Karpas-422 (cell line): Measurements from ENCODE around the gene UCK2. TPM values are rescaled to one million over a fixed set of nuclear protein-coding genes. Genes with fewer than 3 reads are reported as not detected.

Experiments
- DNase-seq: peaks from one replicate; pipeline ENCODE4 v3.0.0-alpha.2; 2015
- H2AFZ ChIP-seq: fragments of 200-600 bp; sonication (generic); 2 replicates; pipeline ENCODE4 v1.6.1; 2014; ENCODE audit warnings: antibody characterized with exemption, low read length, mixed read lengths
- H3K27ac ChIP-seq: fragments of 200-600 bp; sonication (generic); 2 replicates; pipeline ENCODE4 v1.5.1; 2014; ENCODE audit warnings: mild to moderate bottlenecking, low read length, moderate library complexity
- H3K27me3 ChIP-seq: fragments of 200-600 bp; sonication (generic); 2 replicates; pipeline ENCODE4 v1.6.1; 2014; ENCODE audit warnings: low read length, mixed read lengths
- H3K36me3 ChIP-seq: fragments of 200-600 bp; sonication (generic); 2 replicates; pipeline ENCODE4 v1.6.1; 2014; ENCODE audit warnings: low read length, mixed read lengths; ENCODE audit not compliant: insufficient read depth
- H3K4me1 ChIP-seq: fragments of 200-600 bp; sonication (generic); 2 replicates; pipeline ENCODE4 v1.6.1; 2014; ENCODE audit warnings: mild to moderate bottlenecking, low read length, mixed read lengths
- H3K4me2 ChIP-seq: fragments of 200-600 bp; sonication (generic); 2 replicates; pipeline ENCODE4 v1.6.1; 2014; ENCODE audit warnings: low read length, low read depth, mild to moderate bottlenecking; ENCODE audit not compliant: poor library complexity, severe bottlenecking
- H3K4me3 ChIP-seq: fragments of 200-600 bp; sonication (generic); 2 replicates; pipeline ENCODE4 v1.5.1; 2014; ENCODE audit warnings: mild to moderate bottlenecking, antibody characterized with exemption, low read length, mixed read lengths
- H3K79me2 ChIP-seq: fragments of 200-600 bp; sonication (generic); 2 replicates; pipeline ENCODE4 v1.6.1; 2014; ENCODE audit warnings: mild to moderate bottlenecking, low read length, mixed read lengths
- H3K9ac ChIP-seq: fragments of 200-600 bp; sonication (generic); 2 replicates; pipeline ENCODE4 v1.6.0; 2014; ENCODE audit warnings: low read length
- H3K9me2 ChIP-seq: fragments of 200-600 bp; sonication (generic), shearing (Covaris generic); replicated peaks from 2 replicates; pipeline ENCODE4 v1.6.0; 2014; ENCODE audit warnings: mild to moderate bottlenecking, low read length, moderate library complexity; ENCODE audit not compliant: insufficient read depth
- H3K9me3 ChIP-seq: fragments of 300-700, 200-600 bp; sonication (generic); 2 replicates; pipeline ENCODE4 v1.6.1; 2014; ENCODE audit warnings: low read length, mixed read lengths
- H4K20me1 ChIP-seq: fragments of 200-600 bp; sonication (generic); 2 replicates; pipeline ENCODE4 v1.6.1; 2014; ENCODE audit warnings: mild to moderate bottlenecking, antibody characterized with exemption, low read length, low read depth; ENCODE audit not compliant: insufficient read depth
- total RNA-seq: library from RNA; depleted of rRNA; stranded (reverse); fragments of >200 nt; shearing (Covaris generic); gene quantifications from 2 replicates; pipeline ENCODE4 v1.2.3, GENCODE V29; 2014; ENCODE audit warnings: low replicate concordance

Gene UCK2
- total RNA-seq, 1 experiment from 2014 or later: 67.9 TPM

DNA sequence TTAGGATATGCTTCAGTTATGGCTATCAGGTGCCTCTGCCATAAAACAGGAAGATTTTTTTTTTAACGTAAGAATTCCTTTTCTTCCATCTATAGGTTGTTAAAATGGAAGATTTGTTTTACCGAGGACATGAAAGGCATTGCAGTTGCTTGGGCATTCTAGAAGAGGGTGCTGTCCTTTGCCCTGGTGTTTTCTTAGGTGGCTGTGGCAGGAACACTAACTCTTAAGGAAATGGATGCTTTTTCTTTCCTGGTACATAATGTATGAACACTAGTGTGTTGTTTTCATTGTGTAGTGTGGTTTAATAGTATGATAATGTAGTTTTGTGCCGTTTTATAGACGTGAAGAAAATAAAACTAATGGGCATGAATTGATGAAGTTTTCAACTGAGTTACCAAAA lies 47.2 kb downstream of the UCK2 start:
- no peak overlapping the region for H3K4me3 ChIP-seq
- no peak overlapping the region for H2AFZ ChIP-seq
- peaks cover 13% of the 10 kb centered on the region for H3K4me1 ChIP-seq
- H3K27ac ChIP-seq: no peak overlapping the region
- H3K4me2 ChIP-seq: no peak overlapping the region
- no peaks in the 10 kb centered on the region for H3K9me2 ChIP-seq
- H3K27me3 ChIP-seq: no peaks in the 10 kb centered on the region
- H3K79me2 ChIP-seq: peaks cover 100% of the 10 kb centered on the region
- 0 out of 2 replicates have a peak, but pooled peaks cover 5% of the 10 kb centered on the region for H4K20me1 ChIP-seq
- peaks cover 9% of the 10 kb centered on the region; the same call in 1 of the 2 replicates for H3K9me3 ChIP-seq
- no peak for DNase-seq
- H3K9ac ChIP-seq: no peak overlapping the region
- peaks cover 28% of the 10 kb centered on the region; the same call in 1 of the 2 replicates for H3K36me3 ChIP-seq

DNA sequence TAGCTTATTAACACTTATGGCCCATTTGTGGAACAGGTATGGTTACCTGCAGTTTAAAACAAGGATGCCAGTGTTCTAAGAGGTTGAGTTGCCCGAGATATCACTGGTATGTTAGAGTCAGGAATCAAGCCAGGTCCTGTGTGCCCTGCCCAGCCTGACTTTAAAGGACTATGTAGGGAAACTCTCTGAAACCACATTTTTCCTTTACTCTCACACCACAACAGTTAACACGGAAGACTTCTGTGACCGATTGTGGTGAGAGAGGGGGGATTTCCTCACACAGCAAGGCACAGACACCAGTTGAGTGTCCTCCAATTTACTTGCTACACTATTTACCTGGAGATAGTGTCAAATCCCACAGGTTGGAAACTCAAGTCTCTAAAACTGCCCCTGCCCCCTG lies 47.8 kb downstream of the UCK2 start:
- peaks cover 100% of the 10 kb centered on the region for H3K79me2 ChIP-seq
- no peak overlapping the region for H3K9ac ChIP-seq
- H4K20me1 ChIP-seq: 0 out of 2 replicates have a peak, but pooled peaks cover 10% of the 10 kb centered on the region
- peaks cover 9% of the 10 kb centered on the region; the same call in 1 of the 2 replicates for H3K9me3 ChIP-seq
- H2AFZ ChIP-seq: no peak overlapping the region
- no peaks in the 10 kb centered on the region for H3K27me3 ChIP-seq
- no peak for DNase-seq
- no peak overlapping the region for H3K27ac ChIP-seq
- no peaks in the 10 kb centered on the region for H3K9me2 ChIP-seq
- peaks cover 28% of the 10 kb centered on the region; the same call in 1 of the 2 replicates for H3K36me3 ChIP-seq
- peaks cover 13% of the 10 kb centered on the region for H3K4me1 ChIP-seq
- H3K4me2 ChIP-seq: no peak overlapping the region
- no peak overlapping the region for H3K4me3 ChIP-seq

DNA sequence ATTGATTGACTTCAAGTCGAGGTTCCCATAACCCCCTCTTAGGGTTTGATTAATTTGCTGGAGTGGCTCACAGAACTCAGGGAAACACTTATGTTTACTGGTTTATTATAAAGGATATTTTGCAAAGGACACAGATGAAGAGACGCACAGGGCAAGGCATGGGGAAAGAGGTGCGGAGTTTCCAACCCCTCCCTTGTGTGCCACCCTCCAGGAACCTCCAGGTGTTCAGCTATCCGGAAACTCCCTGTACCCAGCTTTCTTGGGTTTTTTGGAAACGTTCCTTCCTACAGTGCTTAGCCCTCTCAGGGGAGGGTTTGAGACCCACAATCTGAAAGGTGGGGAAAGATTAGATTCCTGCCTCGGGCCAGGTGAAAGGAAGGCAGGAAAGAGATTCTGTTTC lies 48.2 kb downstream of the UCK2 start:
- H3K4me2 ChIP-seq: no peak overlapping the region
- H3K9me2 ChIP-seq: no peaks in the 10 kb centered on the region
- peaks cover 28% of the 10 kb centered on the region; the same call in 1 of the 2 replicates for H3K36me3 ChIP-seq
- H3K27ac ChIP-seq: no peak overlapping the region
- peaks cover 100% of the 10 kb centered on the region for H3K79me2 ChIP-seq
- H3K9ac ChIP-seq: no peak overlapping the region
- peaks cover 13% of the 10 kb centered on the region for H3K4me1 ChIP-seq
- H3K27me3 ChIP-seq: no peaks in the 10 kb centered on the region
- 0 out of 2 replicates have a peak, but pooled peaks cover 11% of the 10 kb centered on the region for H4K20me1 ChIP-seq
- no peak overlapping the region for H2AFZ ChIP-seq
- no peak for DNase-seq
- peaks cover 9% of the 10 kb centered on the region; the same call in 1 of the 2 replicates for H3K9me3 ChIP-seq
- no peak overlapping the region for H3K4me3 ChIP-seq

DNA sequence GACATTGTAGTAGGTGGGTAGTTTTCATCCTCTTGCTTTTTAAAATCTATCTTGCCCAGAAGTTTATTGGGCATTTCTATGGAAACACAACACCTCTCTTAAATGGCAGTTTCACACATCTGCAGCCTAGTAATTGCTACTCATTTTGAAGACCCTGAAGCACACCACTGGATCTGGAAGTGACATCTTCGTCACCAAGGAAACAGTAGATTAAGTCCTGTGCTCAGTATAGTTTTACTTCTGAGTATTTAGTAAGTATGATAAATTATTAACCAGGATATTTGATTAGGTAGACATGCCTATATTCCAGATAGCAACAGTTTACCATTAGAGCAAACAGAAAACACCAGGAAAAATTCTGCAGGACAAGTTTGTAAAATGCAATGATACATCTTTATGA lies 48.7 kb downstream of the UCK2 start:
- H3K9ac ChIP-seq: no peak overlapping the region
- H3K79me2 ChIP-seq: peaks cover 100% of the 10 kb centered on the region

DNA sequence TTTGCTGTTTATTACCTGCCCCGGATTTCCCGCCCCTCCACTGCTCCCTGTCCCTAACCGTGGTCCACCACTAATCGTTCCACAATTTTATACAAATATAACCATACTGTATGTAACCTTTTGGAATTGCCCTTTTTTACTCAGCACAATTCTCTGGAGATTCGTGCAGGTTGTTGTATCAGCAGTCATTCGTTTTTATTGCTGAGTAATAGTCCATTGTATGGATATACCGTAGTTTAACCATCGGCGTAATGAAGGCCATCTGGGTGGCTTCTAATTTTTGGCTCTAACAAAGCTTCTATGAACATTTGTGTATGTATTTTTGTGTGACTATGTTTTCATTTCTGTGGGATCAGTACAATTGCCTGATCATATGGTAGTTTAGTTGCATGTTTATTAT lies 50.0 kb downstream of the UCK2 start:
- H3K4me3 ChIP-seq: no peak overlapping the region
- peaks cover 100% of the 10 kb centered on the region for H3K79me2 ChIP-seq
- no peak overlapping the region for H3K4me2 ChIP-seq
- H3K36me3 ChIP-seq: peaks cover 24% of the 10 kb centered on the region; the same call in 1 of the 2 replicates
- H3K9ac ChIP-seq: no peak overlapping the region
- peaks cover 8% of the 10 kb centered on the region for H3K4me1 ChIP-seq
- no peak overlapping the region for H2AFZ ChIP-seq
- DNase-seq: no peak
- H4K20me1 ChIP-seq: peaks cover 15% of the 10 kb centered on the region; the same call in 1 of the 2 replicates
- no peaks in the 10 kb centered on the region for H3K27me3 ChIP-seq
- no peak overlapping the region for H3K27ac ChIP-seq
- H3K9me2 ChIP-seq: no peaks in the 10 kb centered on the region
- H3K9me3 ChIP-seq: peaks cover 9% of the 10 kb centered on the region; the same call in 1 of the 2 replicates

More for the DNA sequence above, 48.7 kb downstream of the UCK2 start:
- H2AFZ ChIP-seq: no peak overlapping the region
- H3K36me3 ChIP-seq: peaks cover 27% of the 10 kb centered on the region; the same call in 1 of the 2 replicates
- H3K4me1 ChIP-seq: peaks cover 11% of the 10 kb centered on the region
- no peaks in the 10 kb centered on the region for H3K9me2 ChIP-seq
- DNase-seq: no peak
- H3K27me3 ChIP-seq: no peaks in the 10 kb centered on the region
- no peak overlapping the region for H3K27ac ChIP-seq
- no peak overlapping the region for H3K4me3 ChIP-seq
- H3K4me2 ChIP-seq: no peak overlapping the region
- H4K20me1 ChIP-seq: 0 out of 2 replicates have a peak, but pooled peaks cover 11% of the 10 kb centered on the region
- peaks cover 9% of the 10 kb centered on the region; the same call in 1 of the 2 replicates for H3K9me3 ChIP-seq

DNA sequence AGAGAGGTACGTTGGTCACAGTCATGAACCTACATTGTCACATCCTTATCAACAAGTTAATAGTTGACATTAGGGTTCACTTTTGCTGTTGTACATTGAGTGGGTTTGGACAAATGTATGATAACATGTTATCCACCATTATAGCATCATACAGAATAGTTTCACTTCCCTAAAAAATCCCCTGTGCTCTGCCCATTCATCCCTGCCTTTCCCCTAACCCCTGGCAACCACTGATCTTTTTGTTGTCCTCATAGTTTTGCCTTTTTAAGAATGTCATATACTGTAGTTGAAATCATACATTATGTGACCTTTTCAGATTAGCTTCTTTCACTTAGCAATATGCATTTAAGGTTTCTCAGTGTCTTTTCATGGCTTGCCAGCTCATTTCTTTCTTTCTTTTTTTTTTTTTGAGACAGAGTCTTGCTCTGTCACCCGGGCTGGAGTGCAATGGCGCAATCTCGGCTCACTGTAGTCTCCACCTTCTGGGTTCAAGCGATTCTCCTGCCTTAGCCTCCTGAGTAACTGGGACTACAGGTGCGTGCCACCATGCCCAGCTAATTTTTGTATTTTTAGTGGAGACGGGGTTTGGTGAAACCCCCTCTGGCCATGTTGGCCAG lies 50.6 kb downstream of the UCK2 start:
- H3K4me3 ChIP-seq: no peak overlapping the region
- H3K9me2 ChIP-seq: no peaks in the 10 kb centered on the region
- peaks cover 24% of the 10 kb centered on the region; the same call in 1 of the 2 replicates for H3K36me3 ChIP-seq
- no peak overlapping the region for H2AFZ ChIP-seq
- no peaks in the 10 kb centered on the region for H3K27me3 ChIP-seq
- H3K9me3 ChIP-seq: peaks cover 9% of the 10 kb centered on the region; the same call in 1 of the 2 replicates
- peaks cover 9% of the 10 kb centered on the region for H3K4me1 ChIP-seq
- no peak overlapping the region for H3K4me2 ChIP-seq
- H3K27ac ChIP-seq: no peak overlapping the region
- peak; percentile 63 for DNase-seq
- H4K20me1 ChIP-seq: peaks cover 15% of the 10 kb centered on the region; the same call in 1 of the 2 replicates
- no peak overlapping the region for H3K9ac ChIP-seq
- peaks cover 100% of the 10 kb centered on the region for H3K79me2 ChIP-seq

DNA sequence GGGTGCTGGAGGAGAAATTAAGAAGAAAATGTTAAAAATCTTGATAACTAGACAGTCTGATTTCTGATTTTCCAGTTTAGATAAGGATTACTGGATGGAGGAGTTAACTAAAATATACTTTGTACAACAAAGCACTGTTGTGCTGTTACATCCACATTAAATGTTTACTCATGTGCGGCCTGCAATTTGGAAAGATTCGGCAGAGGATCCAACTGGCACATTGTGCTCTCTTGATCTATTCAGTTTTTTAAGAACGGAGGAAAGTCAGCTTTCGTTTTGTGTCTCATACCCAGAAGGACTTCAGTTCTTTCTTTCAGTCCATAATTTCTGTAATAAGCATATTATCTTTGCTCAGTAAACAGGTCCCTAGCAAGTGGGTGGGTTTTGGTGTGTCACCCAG lies 52.5 kb downstream of the UCK2 start:
- Histone ChIP-seq H3K79me2 (peaks cover 100% of the 10 kb centered on the region), H3K27ac (no peak overlapping the region), H2AFZ (no peak overlapping the region), H4K20me1 (peaks cover 20% of the 10 kb centered on the region; the same call in 1 of the 2 replicates), H3K4me1 (peaks cover 28% of the 10 kb centered on the region), H3K36me3 (peaks cover 14% of the 10 kb centered on the region; the same call in 1 of the 2 replicates), H3K9ac (no peak overlapping the region), H3K9me2 (no peaks in the 10 kb centered on the region), H3K27me3 (no peaks in the 10 kb centered on the region), H3K9me3 (0 out of 2 replicates have a peak, but pooled peaks cover 4% of the 10 kb centered on the region), H3K4me3 (no peak overlapping the region), H3K4me2 (no peak overlapping the region)
- DNase-seq: no peak

DNA sequence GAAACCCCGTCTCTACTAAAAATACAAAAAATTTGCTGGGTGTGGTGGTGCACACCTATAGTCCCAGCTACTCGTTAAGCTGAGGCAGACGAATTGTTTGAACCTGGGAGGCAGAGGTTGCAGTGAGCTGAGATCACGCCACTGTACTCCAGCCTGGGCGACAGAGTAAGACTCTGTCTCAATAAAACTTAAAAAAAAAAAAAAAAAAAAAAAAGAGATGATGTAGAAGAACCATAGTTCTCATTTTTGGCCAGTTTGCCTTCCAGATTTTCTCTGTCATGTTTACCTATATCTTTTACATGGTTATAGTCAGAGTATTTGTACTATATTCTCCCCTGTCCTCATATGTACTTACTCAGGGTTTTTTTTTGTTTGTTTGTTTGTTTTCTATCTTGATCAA lies 53.6 kb downstream of the UCK2 start:
- H3K9me2 ChIP-seq: no peaks in the 10 kb centered on the region
- H3K79me2 ChIP-seq: peaks cover 100% of the 10 kb centered on the region
- H3K9ac ChIP-seq: no peak overlapping the region
- 0 out of 2 replicates have a peak, but pooled peaks cover under 1% of the 10 kb centered on the region for H3K9me3 ChIP-seq
- H3K4me1 ChIP-seq: peaks cover 39% of the 10 kb centered on the region
- H3K4me2 ChIP-seq: no peak overlapping the region
- H2AFZ ChIP-seq: no peak overlapping the region
- H3K27ac ChIP-seq: no peak overlapping the region
- peaks cover 4% of the 10 kb centered on the region; the same call in 1 of the 2 replicates for H3K36me3 ChIP-seq
- no peak for DNase-seq
- H3K27me3 ChIP-seq: no peaks in the 10 kb centered on the region
- peaks cover 27% of the 10 kb centered on the region for H4K20me1 ChIP-seq
- no peak overlapping the region for H3K4me3 ChIP-seq
